Measurements from ENCODE around the gene LGMN.

The LGMN gene

GRCh38 chr14:92670160-92670559 lies 78.3 kb downstream of the LGMN start:
- no peak overlapping the region for H3K9ac ChIP-seq (ENCODE audit: low read length)
- no peak overlapping the region for H4K91ac ChIP-seq (ENCODE audit: low read depth, low read length)
- no peaks in the 10 kb centered on the region for H3K4me1 ChIP-seq (ENCODE audit: control insufficient read depth in 1 of 2, insufficient read depth in 2 of 2, low read length in 2 of 2)
- no peak overlapping the region for H3K4ac ChIP-seq (ENCODE audit: low read depth, low read length)
- no peak overlapping the region for H4K12ac ChIP-seq (ENCODE audit: low read depth, low read length)
- H3K79me1 ChIP-seq (ENCODE audit: low read length): no peaks in the 10 kb centered on the region
- peaks cover 9 to 12% of the 10 kb centered on the region in 2 experiments for H3K36me3 ChIP-seq (ENCODE audit: control insufficient read depth in 1 of 2, insufficient read depth in 2 of 2, low read length in 2 of 2)
- H3K4me2 ChIP-seq (ENCODE audit: low read length): no peak overlapping the region
- no peak overlapping the region for H3K4me3 ChIP-seq (ENCODE audit: low read depth, low read length)
- H3K14ac ChIP-seq (ENCODE audit: low read length): no peak overlapping the region
- H3K9me3 ChIP-seq (ENCODE audit: insufficient read depth, low read depth, low read length): no peaks in the 10 kb centered on the region
- no peak overlapping the region for H2AFZ ChIP-seq (ENCODE audit: insufficient read depth, low read length, poor library complexity)
- no peak overlapping the region for H3K27ac ChIP-seq (ENCODE audit: low read depth, low read length)
- no peak overlapping the region for H4K8ac ChIP-seq (ENCODE audit: low read depth, low read length)
- no peak overlapping the region for H2BK12ac ChIP-seq (ENCODE audit: low read length)
- no peak overlapping the region for H3K23ac ChIP-seq (ENCODE audit: low read length)
- no peak overlapping the region for H2BK5ac ChIP-seq (ENCODE audit: low read depth, low read length, poor library complexity)
- no CpG with 5 or more reads among the region's 4 CpGs for WGBS (ENCODE audit: extremely low coverage, insufficient coverage, insufficient read length)
- no peak overlapping the region for H2AK5ac ChIP-seq (ENCODE audit: low read length)
- no peaks in the 10 kb centered on the region for H3K27me3 ChIP-seq (ENCODE audit: insufficient read depth, low read length)
- no peaks in the 10 kb centered on the region for H3K79me2 ChIP-seq (ENCODE audit: control insufficient read depth, insufficient read depth, low read length, poor library complexity)
- no peak overlapping the region for H2BK120ac ChIP-seq (ENCODE audit: insufficient read depth, low read length, poor library complexity)
- H3K18ac ChIP-seq (ENCODE audit: low read length): no peak overlapping the region
- no peak for DNase-seq

- H3K4ac ChIP-seq (ENCODE audit: low read depth, low read length): no peak overlapping the region
- no peak overlapping the region for H4K12ac ChIP-seq (ENCODE audit: low read depth, low read length)
- H4K91ac ChIP-seq (ENCODE audit: low read depth, low read length): no peak overlapping the region
- no peak overlapping the region for H3K27ac ChIP-seq (ENCODE audit: low read depth, low read length)
- no peak overlapping the region for H3K14ac ChIP-seq (ENCODE audit: low read length)
- H2BK12ac ChIP-seq (ENCODE audit: low read length): no peak overlapping the region
- H3K4me1 ChIP-seq (ENCODE audit: control insufficient read depth in 1 of 2, insufficient read depth in 2 of 2, low read length in 2 of 2): no peaks in the 10 kb centered on the region
- H3K79me1 ChIP-seq (ENCODE audit: low read length): no peaks in the 10 kb centered on the region
- no peak overlapping the region for H3K4me2 ChIP-seq (ENCODE audit: low read length)
- no peak overlapping the region for H2AK5ac ChIP-seq (ENCODE audit: low read length)
- H2BK120ac ChIP-seq (ENCODE audit: insufficient read depth, low read length, poor library complexity): no peak overlapping the region
- H2AFZ ChIP-seq (ENCODE audit: insufficient read depth, low read length, poor library complexity): no peak overlapping the region
- H2BK5ac ChIP-seq (ENCODE audit: low read depth, low read length, poor library complexity): no peak overlapping the region
- no peak overlapping the region for H4K8ac ChIP-seq (ENCODE audit: low read depth, low read length)
- H3K18ac ChIP-seq (ENCODE audit: low read length): no peak overlapping the region
- no peak for DNase-seq
- no peaks in the 10 kb centered on the region for H3K9me3 ChIP-seq (ENCODE audit: insufficient read depth, low read depth, low read length)
- no CpG with 5 or more reads among the region's 4 CpGs for WGBS (ENCODE audit: extremely low coverage, insufficient coverage, insufficient read length)
- H3K27me3 ChIP-seq (ENCODE audit: insufficient read depth, low read length): no peaks in the 10 kb centered on the region
- no peak overlapping the region for H3K4me3 ChIP-seq (ENCODE audit: low read depth, low read length)
- H3K36me3 ChIP-seq (ENCODE audit: control insufficient read depth in 1 of 2, insufficient read depth in 2 of 2, low read length in 2 of 2): peaks cover 9 to 13% of the 10 kb centered on the region in 2 experiments
- no peak overlapping the region for H3K9ac ChIP-seq (ENCODE audit: low read length)
- no peak overlapping the region for H3K23ac ChIP-seq (ENCODE audit: low read length)
- no peaks in the 10 kb centered on the region for H3K79me2 ChIP-seq (ENCODE audit: control insufficient read depth, insufficient read depth, low read length, poor library complexity)
These were observed 80.0 kb downstream of the LGMN start for GRCh38 chr14:92668276-92668973.

- H3K79me2 ChIP-seq (ENCODE audit: control insufficient read depth, insufficient read depth, low read length, poor library complexity): no peaks in the 10 kb centered on the region
- no peak overlapping the region for H4K8ac ChIP-seq (ENCODE audit: low read depth, low read length)
- DNase-seq: no peak
- H4K12ac ChIP-seq (ENCODE audit: low read depth, low read length): no peak overlapping the region
- H3K4me3 ChIP-seq (ENCODE audit: low read depth, low read length): no peak overlapping the region
- H3K23ac ChIP-seq (ENCODE audit: low read length): no peak overlapping the region
- WGBS (ENCODE audit: extremely low coverage, insufficient coverage, insufficient read length): no CpG with 5 or more reads among the region's 9 CpGs
- H2BK120ac ChIP-seq (ENCODE audit: insufficient read depth, low read length, poor library complexity): no peak overlapping the region
- no peak overlapping the region for H3K27ac ChIP-seq (ENCODE audit: low read depth, low read length)
- no peaks in the 10 kb centered on the region for H3K9me3 ChIP-seq (ENCODE audit: insufficient read depth, low read depth, low read length)
- H3K14ac ChIP-seq (ENCODE audit: low read length): no peak overlapping the region
- H2AFZ ChIP-seq (ENCODE audit: insufficient read depth, low read length, poor library complexity): no peak overlapping the region
- no peak overlapping the region for H3K9ac ChIP-seq (ENCODE audit: low read length)
- no peak overlapping the region for H3K18ac ChIP-seq (ENCODE audit: low read length)
- peaks cover 9 to 16% of the 10 kb centered on the region in 2 experiments for H3K36me3 ChIP-seq (ENCODE audit: control insufficient read depth in 1 of 2, insufficient read depth in 2 of 2, low read length in 2 of 2)
- no peaks in the 10 kb centered on the region for H3K4me1 ChIP-seq (ENCODE audit: control insufficient read depth in 1 of 2, insufficient read depth in 2 of 2, low read length in 2 of 2)
- no peaks in the 10 kb centered on the region for H3K79me1 ChIP-seq (ENCODE audit: low read length)
- H3K27me3 ChIP-seq (ENCODE audit: insufficient read depth, low read length): no peaks in the 10 kb centered on the region
- H3K4me2 ChIP-seq (ENCODE audit: low read length): no peak overlapping the region
- H4K91ac ChIP-seq (ENCODE audit: low read depth, low read length): no peak overlapping the region
- H2BK12ac ChIP-seq (ENCODE audit: low read length): no peak overlapping the region
- H3K4ac ChIP-seq (ENCODE audit: low read depth, low read length): no peak overlapping the region
- no peak overlapping the region for H2AK5ac ChIP-seq (ENCODE audit: low read length)
- no peak overlapping the region for H2BK5ac ChIP-seq (ENCODE audit: low read depth, low read length, poor library complexity)
These were observed 82.2 kb downstream of the LGMN start for GRCh38 chr14:92666251-92666650.

- H3K27ac ChIP-seq (ENCODE audit: low read depth, low read length): no peak overlapping the region
- H3K9ac ChIP-seq (ENCODE audit: low read length): no peak overlapping the region
- H3K18ac ChIP-seq (ENCODE audit: low read length): no peak overlapping the region
- no peak overlapping the region for H2BK120ac ChIP-seq (ENCODE audit: insufficient read depth, low read length, poor library complexity)
- H4K12ac ChIP-seq (ENCODE audit: low read depth, low read length): no peak overlapping the region
- DNase-seq: no peak
- H3K14ac ChIP-seq (ENCODE audit: low read length): no peak overlapping the region
- no CpG with 5 or more reads among the region's 8 CpGs for WGBS (ENCODE audit: extremely low coverage, insufficient coverage, insufficient read length)
- H3K4me3 ChIP-seq (ENCODE audit: low read depth, low read length): no peak overlapping the region
- H2AFZ ChIP-seq (ENCODE audit: insufficient read depth, low read length, poor library complexity): no peak overlapping the region
- H3K27me3 ChIP-seq (ENCODE audit: insufficient read depth, low read length): no peaks in the 10 kb centered on the region
- H3K79me1 ChIP-seq (ENCODE audit: low read length): no peaks in the 10 kb centered on the region
- H4K91ac ChIP-seq (ENCODE audit: low read depth, low read length): no peak overlapping the region
- H3K9me3 ChIP-seq (ENCODE audit: insufficient read depth, low read depth, low read length): no peaks in the 10 kb centered on the region
- H3K36me3 ChIP-seq (ENCODE audit: control insufficient read depth in 1 of 2, insufficient read depth in 2 of 2, low read length in 2 of 2): peaks cover 9 to 18% of the 10 kb centered on the region in 2 experiments
- H2AK5ac ChIP-seq (ENCODE audit: low read length): no peak overlapping the region
- no peak overlapping the region for H4K8ac ChIP-seq (ENCODE audit: low read depth, low read length)
- H3K4me1 ChIP-seq (ENCODE audit: control insufficient read depth in 1 of 2, insufficient read depth in 2 of 2, low read length in 2 of 2): no peaks in the 10 kb centered on the region
- no peak overlapping the region for H2BK5ac ChIP-seq (ENCODE audit: low read depth, low read length, poor library complexity)
- H2BK12ac ChIP-seq (ENCODE audit: low read length): no peak overlapping the region
- H3K4me2 ChIP-seq (ENCODE audit: low read length): no peak overlapping the region
- no peaks in the 10 kb centered on the region for H3K79me2 ChIP-seq (ENCODE audit: control insufficient read depth, insufficient read depth, low read length, poor library complexity)
- no peak overlapping the region for H3K23ac ChIP-seq (ENCODE audit: low read length)
- H3K4ac ChIP-seq (ENCODE audit: low read depth, low read length): no peak overlapping the region
These were observed 82.7 kb downstream of the LGMN start for GRCh38 chr14:92665661-92666110.
